Measurements from ENCODE around the gene IFNL1. TPM values are rescaled to one million over a fixed set of nuclear protein-coding genes. Genes with fewer than 3 reads are reported as not detected.
"Not testable (repeated sequence)": the region's sequence is repeated elsewhere in the genome, so short reads cannot be mapped to it uniquely, and the experiment has no call there.

Gene IFNL1
- total RNA-seq, 1 donor from 2014 or later, result not detected

DNA sequence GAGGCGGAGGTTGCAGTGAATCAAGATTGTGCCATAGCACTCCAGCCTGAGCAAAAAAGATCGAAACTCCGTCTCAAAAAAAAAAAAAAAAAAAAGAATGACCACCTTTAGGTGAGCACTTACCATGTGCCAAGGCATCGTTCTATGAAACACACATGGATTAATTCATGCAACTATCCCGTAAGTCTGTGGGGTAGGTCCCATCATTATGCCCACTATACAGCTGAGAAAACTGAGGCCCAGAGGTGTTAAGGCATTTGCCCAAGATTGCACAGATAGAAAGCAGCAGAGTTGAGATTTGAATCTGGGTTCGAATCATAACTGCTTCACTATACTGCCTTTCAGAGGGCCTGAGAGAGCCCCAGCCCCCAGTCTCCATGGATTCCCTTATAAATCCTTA is 37.3 kb downstream of the IFNL1 start:
- H3K27ac Mint-ChIP-seq (ENCODE audit: unreplicated experiment), result no peak overlapping the region
- no peak overlapping the region for H3K4me3 Mint-ChIP-seq (ENCODE audit: unreplicated experiment)
- peaks cover 10% of the 10 kb centered on the region for H3K27me3 Mint-ChIP-seq (ENCODE audit: low read depth)
- H3K36me3 Mint-ChIP-seq (ENCODE audit: low read depth), result no peaks in the 10 kb centered on the region
- no peaks in the 10 kb centered on the region for H3K9me3 Mint-ChIP-seq (ENCODE audit: low read depth)
- no peak for DNase-seq (ENCODE audit: low spot score)
- no peak for TF ChIP-seq CTCF (IDR thresholded peaks at IDR 0.05)
- no peaks in the 10 kb centered on the region for H3K4me1 Mint-ChIP-seq (ENCODE audit: low read depth)

- Mint-ChIP-seq H3K4me1 (ENCODE audit: low read depth) (no peaks in the 10 kb centered on the region), H3K27me3 (ENCODE audit: low read depth) (peaks cover 4% of the 10 kb centered on the region), H3K36me3 (ENCODE audit: low read depth) (no peaks in the 10 kb centered on the region), H3K9me3 (ENCODE audit: low read depth) (no peaks in the 10 kb centered on the region), H3K27ac (ENCODE audit: unreplicated experiment) (no peak overlapping the region), H3K4me3 (ENCODE audit: unreplicated experiment) (no peak overlapping the region)
- no peak for DNase-seq (ENCODE audit: low spot score)
- no peak for TF ChIP-seq CTCF (IDR thresholded peaks at IDR 0.05)
Measured at GRCh38 chr19:39334444-39334976, 38.3 kb downstream of the IFNL1 start.

GRCh38 chr19:39335168-39335548 is 39.0 kb downstream of the IFNL1 start:
- no peaks in the 10 kb centered on the region for H3K9me3 Mint-ChIP-seq (ENCODE audit: low read depth)
- H3K4me1 Mint-ChIP-seq (ENCODE audit: low read depth), result no peaks in the 10 kb centered on the region
- no peak for TF ChIP-seq CTCF (IDR thresholded peaks at IDR 0.05)
- DNase-seq (ENCODE audit: low spot score), result no peak
- no peaks in the 10 kb centered on the region for H3K36me3 Mint-ChIP-seq (ENCODE audit: low read depth)
- H3K27ac Mint-ChIP-seq (ENCODE audit: unreplicated experiment), result no peak overlapping the region
- peaks cover 4% of the 10 kb centered on the region for H3K27me3 Mint-ChIP-seq (ENCODE audit: low read depth)
- H3K4me3 Mint-ChIP-seq (ENCODE audit: unreplicated experiment), result no peak overlapping the region

GRCh38 chr19:39336483-39336882 is 40.3 kb downstream of the IFNL1 start:
- H3K9me3 Mint-ChIP-seq (ENCODE audit: low read depth), result no peaks in the 10 kb centered on the region
- no peak for TF ChIP-seq CTCF (IDR thresholded peaks at IDR 0.05)
- H3K4me3 Mint-ChIP-seq (ENCODE audit: unreplicated experiment), result no peak overlapping the region
- H3K36me3 Mint-ChIP-seq (ENCODE audit: low read depth), result no peaks in the 10 kb centered on the region
- DNase-seq (ENCODE audit: low spot score), result no peak
- H3K27ac Mint-ChIP-seq (ENCODE audit: unreplicated experiment), result no peak overlapping the region
- peaks cover 11% of the 10 kb centered on the region for H3K4me1 Mint-ChIP-seq (ENCODE audit: low read depth)
- peaks cover 4% of the 10 kb centered on the region for H3K27me3 Mint-ChIP-seq (ENCODE audit: low read depth)

DNA sequence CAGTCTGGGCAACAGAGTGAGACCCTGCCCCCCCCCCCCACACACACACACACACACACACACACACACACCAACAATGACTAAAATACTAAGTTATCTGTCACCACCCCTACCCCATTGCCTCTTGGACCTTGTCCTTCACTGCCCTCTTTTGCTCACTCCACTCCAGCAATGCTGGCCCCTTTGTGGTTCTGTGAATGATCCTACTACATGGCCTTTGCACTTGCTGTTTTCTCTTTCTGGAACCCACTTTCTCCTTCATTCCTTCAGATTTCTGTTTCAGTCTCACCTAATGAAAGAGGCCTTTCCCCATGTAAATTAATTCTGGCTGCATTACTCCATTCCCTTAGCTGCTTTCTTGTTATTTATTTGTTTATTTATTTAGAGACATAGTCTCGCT is 43.5 kb downstream of the IFNL1 start:
- H3K27me3 Mint-ChIP-seq (ENCODE audit: low read depth), result peaks cover 4% of the 10 kb centered on the region
- peaks cover 30% of the 10 kb centered on the region for H3K4me1 Mint-ChIP-seq (ENCODE audit: low read depth)
- DNase-seq (ENCODE audit: low spot score), result no peak
- no peak overlapping the region for H3K4me3 Mint-ChIP-seq (ENCODE audit: unreplicated experiment)
- TF ChIP-seq CTCF (IDR thresholded peaks at IDR 0.05), result no peak
- H3K9me3 Mint-ChIP-seq (ENCODE audit: low read depth), result no peaks in the 10 kb centered on the region
- H3K27ac Mint-ChIP-seq (ENCODE audit: unreplicated experiment), result no peak overlapping the region
- no peaks in the 10 kb centered on the region for H3K36me3 Mint-ChIP-seq (ENCODE audit: low read depth)

- H3K36me3 Mint-ChIP-seq (ENCODE audit: low read depth); H3K9me3 Mint-ChIP-seq (ENCODE audit: low read depth); H3K27ac Mint-ChIP-seq (ENCODE audit: unreplicated experiment); DNase-seq (ENCODE audit: low spot score); H3K27me3 Mint-ChIP-seq (ENCODE audit: low read depth): not testable (repeated sequence)
- H3K4me3 Mint-ChIP-seq (ENCODE audit: unreplicated experiment), result peak overlapping the region; percentile 99
- peaks cover 35% of the 10 kb centered on the region for H3K4me1 Mint-ChIP-seq (ENCODE audit: low read depth)
Measured at GRCh38 chr19:39340156-39340555, 43.9 kb downstream of the IFNL1 start.

Data from chondrocyte (in vitro differentiated cells).